ENCODE data around the gene AUTS2.

DNA sequence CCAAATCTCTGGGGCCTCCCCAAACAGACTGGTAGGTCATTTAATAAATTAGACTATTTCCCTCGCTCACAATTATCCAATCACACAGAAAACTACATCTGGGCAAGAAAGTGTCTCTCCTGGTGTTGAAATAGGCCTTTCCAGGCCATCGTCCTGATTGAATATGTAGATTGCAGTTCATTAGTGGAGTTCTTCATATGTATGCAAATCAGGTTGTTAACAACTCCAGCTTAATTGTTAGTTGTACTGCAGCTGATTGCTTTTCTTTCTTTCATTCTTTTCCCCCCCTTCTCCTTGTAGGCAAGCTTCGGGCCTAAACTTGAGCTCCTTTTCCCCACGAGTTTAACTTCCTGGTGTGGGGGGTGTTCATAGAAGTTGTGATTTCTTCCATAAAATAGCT is 1174.6 kb downstream of the AUTS2 start:
- TF ChIP-seq SUZ12 (IDR thresholded peaks at IDR 0.05), result no peak
- no peak for TF ChIP-seq CTBP1 (IDR thresholded peaks at IDR 0.05; ENCODE audit: borderline replicate concordance)
- no peak for TF ChIP-seq SP1 (IDR thresholded peaks at IDR 0.05)
- no peak for TF ChIP-seq HDGF (IDR thresholded peaks at IDR 0.05; ENCODE audit: borderline replicate concordance)
- no peak for TF ChIP-seq ZNF384 (IDR thresholded peaks at IDR 0.05)
- TF ChIP-seq, protein P1, sequence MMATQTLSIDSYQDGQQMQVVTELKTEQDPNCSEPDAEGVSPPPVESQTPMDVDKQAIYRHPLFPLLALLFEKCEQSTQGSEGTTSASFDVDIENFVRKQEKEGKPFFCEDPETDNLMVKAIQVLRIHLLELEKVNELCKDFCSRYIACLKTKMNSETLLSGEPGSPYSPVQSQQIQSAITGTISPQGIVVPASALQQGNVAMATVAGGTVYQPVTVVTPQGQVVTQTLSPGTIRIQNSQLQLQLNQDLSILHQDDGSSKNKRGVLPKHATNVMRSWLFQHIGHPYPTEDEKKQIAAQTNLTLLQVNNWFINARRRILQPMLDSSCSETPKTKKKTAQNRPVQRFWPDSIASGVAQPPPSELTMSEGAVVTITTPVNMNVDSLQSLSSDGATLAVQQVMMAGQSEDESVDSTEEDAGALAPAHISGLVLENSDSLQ (IDR thresholded peaks at IDR 0.05), result no peak
- TF ChIP-seq TARDBP (IDR thresholded peaks at IDR 0.05), result no peak
- TF ChIP-seq BHLHE40 (IDR thresholded peaks at IDR 0.05; ENCODE audit: borderline replicate concordance), result no peak
- no peak for TF ChIP-seq ARNT (IDR thresholded peaks at IDR 0.05)
- no peak for TF ChIP-seq FOXM1 (IDR thresholded peaks at IDR 0.05; ENCODE audit: borderline replicate concordance)
